Stimulated activated CD8-positive, alpha-beta memory T cell treated with anti-CD3 and anti-CD28 coated beads, Interleukin-12 subunit alpha, Interleukin-12 subunit beta, amount 100 ng/mL, for 24 hours (primary cell): ENCODE data around the gene MALT1.
"Not testable (repeated sequence)": the region's sequence is repeated elsewhere in the genome, so short reads cannot be mapped to it uniquely, and the experiment has no call there.

ENCODE experiments used
- DNase-seq: peaks from one replicate; pipeline ENCODE4 v3.0.0-alpha.2; 2020; ENCODE audit errors: extremely low read depth

The MALT1 gene

DNA sequence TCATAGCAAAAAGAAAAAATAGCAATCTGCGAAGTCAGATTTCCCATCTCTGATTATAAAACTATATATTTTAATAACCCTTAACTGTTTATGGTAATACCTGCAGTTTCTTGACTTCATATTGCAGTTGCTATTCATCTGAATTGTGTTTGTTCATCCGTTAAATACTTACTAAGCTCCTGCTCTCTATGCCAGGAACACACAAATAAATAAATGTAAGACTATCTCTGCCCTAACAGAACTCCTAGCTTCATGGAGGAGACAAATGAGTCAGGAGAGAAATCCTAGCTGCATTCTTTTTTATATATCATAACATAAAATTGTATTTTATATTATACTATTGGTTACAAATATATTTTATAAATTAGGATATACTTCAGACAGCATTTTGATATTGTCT is 61.2 kb downstream of the MALT1 start:
- DNase-seq, result no peak

- DNase-seq, result no peak
These were observed 62.6 kb downstream of the MALT1 start for GRCh38 chr18:58733866-58734265.

DNA sequence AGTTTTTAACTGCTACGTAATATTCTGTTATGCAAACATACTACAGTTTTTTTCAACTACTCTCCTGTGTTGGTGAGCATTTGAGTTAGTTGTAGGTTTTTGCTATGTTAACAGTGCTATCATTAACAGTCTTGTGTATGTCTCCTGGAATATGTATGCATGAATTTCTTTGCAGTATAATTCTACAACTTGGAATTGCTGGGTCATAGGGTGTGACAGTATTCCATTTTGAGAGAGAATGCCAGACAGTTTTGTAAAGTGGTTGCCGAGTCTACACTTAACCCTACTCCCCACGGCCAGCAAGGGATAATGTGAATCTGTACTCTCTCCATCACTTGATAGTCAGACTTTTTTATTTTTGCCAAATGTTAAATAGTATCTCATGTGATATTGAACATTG is 67.1 kb downstream of the MALT1 start:
- DNase-seq, result no peak

DNA sequence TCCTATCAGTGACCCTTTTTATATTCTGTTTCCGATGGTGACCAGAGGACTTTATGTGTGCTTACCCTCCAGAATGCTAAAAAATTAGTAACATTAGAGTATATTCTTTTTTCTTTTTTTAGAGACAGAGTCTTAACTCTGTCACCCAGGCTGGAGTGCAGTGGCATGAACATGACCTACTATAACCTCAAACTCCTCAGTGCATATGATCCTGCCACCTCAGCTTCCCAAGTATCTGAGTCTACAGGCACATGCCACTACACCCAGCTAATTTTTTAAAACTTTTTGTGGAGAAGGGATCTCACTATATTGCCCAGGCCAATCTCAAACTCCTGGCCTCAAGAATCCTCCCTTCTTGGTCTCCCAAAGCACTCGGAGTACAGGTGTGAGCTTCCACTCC is 74.6 kb downstream of the MALT1 start:
- DNase-seq, result no peak

DNA sequence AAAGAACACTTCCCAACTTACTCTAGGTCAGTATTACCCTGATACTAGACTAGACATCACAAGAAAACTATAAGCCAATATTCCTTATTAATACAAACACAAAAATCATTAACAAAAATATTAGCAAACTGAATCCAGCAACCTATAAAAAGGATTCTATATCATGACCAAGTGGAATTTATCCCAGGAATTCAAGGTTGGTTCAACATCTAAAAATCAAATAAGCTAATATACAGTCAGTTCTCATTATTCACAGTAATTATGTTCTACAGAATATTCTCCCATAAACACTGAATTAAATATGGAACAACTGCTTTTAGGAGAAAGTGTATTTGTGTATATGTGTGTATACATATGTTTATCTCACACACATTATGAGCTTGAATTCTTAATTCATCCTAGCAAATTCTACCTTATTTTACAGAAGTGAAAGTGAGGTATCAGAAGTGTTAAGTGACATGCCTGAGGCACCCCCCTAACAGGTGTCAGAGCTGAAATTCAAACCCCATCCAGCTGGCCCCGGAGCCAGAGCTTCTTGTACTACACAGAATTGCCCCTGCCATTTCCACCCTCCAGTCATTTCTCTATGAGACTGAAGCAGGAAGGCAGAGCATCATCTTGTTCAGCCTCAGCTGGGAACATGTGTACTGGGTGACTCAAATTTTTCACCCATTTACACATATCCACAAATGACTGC is 77.8 kb downstream of the MALT1 start:
- no peak for DNase-seq

- DNase-seq, result no peak
These were observed 82.7 kb downstream of the MALT1 start for GRCh38 chr18:58753976-58754375.

DNA sequence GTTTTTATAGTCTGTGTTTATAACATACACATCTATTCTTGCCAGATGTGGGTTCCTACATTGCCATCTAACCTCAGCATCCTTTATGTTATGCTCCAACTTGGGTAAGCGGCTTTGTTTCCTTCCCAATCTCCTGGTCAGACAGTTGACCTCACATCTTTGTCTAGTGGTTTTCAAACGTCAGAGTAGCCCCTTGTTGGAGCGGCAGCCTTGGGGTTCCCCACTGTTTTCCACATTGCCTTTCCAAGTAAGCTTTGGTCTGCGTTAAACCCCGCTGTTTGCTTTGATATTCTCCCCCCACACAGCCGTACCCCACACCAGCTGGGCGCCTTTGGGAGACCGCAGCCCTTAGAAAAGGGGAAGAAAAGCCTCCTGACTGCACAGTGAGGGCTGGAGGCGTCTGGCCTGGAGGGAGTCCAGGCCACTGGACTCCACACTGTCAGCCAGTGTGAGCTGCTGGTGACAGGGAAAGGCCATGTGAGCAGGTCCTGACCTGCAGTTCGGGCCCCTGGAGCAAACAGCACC is 83.3 kb downstream of the MALT1 start:
- no peak for DNase-seq

GRCh38 chr18:58755304-58756010 is 84.2 kb downstream of the MALT1 start:
- DNase-seq, result no peak

- DNase-seq, result no peak
These were observed 84.9 kb downstream of the MALT1 start for GRCh38 chr18:58756148-58756547.

GRCh38 chr18:58756596-58757240 is 85.5 kb downstream of the MALT1 start:
- no peak for DNase-seq

DNA sequence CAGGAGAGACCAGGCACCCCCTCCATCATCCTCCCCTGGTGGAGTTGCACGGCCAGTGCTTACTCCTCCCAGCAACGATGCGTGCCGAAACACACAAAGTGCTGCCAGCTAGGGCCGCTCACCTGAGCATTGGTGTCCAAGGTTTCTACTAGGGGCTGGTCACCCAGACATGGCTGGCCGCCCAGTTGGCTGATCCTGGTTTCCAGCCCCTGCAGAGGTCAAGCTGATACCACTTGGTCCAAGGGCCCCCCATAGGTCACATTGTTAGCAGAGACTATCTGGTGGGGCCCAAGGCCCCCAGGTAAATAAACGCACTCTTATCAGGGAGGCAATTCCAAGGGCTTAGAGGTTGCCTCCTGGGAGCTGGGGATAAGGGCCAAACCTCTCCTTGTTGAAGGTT is 86.1 kb downstream of the MALT1 start:
- DNase-seq, result not testable (repeated sequence)

GRCh38 chr18:58758046-58758445 is 86.8 kb downstream of the MALT1 start:
- no peak for DNase-seq

DNA sequence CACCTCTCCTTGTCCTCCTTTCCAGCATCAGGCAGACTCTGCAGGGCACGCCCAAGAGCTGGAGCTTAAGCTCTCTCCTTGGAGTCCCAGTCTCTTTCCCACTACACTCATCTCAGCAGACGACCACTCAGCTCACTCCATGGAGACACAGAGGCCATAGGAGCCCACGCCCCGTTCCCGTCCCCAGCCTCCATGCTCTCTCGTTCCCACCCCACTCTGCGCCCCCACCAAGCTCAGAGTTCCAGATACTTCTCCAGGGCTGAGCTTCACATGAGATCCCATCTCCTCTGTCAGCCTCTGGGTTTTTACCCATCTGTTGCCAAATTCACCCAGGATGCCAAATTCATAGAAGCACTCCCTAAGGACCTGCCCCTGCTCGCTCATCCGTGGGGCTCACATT is 87.3 kb downstream of the MALT1 start:
- DNase-seq, result no peak

DNA sequence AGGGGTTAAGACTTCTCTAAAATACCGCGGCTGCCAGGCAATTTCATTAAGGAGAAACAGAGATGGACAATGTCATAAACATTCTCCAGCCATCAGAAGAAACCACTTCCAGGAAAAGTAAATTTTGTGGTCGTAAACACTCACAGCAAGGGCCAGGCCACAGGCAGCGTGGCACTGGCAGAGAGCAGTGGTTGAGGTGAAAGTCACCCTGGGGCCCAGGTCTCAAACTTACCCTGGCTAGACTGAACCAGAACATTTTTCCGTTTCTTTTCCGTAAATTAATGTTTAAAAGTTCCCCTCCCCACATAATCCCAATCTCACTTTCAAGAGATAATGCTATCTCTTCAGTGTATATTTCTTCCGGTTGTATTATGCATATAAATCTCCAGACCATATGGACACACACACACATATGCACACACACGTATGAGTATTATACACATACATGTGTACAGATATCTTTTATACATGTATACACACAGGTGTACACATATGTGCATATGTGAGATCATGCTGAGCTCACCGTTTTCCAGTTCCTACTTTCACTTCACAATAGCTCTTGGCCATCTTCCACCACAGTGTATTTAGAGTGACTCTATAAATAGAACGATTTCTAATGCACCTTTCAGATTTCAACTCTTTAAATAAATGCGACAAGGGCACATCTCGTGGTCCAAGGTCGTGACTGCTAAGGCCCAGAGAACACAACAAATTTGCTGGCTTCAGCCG is 90.1 kb downstream of the MALT1 start:
- DNase-seq, result no peak

- DNase-seq, result no peak
These were observed 90.9 kb downstream of the MALT1 start for GRCh38 chr18:58761970-58762780.

DNA sequence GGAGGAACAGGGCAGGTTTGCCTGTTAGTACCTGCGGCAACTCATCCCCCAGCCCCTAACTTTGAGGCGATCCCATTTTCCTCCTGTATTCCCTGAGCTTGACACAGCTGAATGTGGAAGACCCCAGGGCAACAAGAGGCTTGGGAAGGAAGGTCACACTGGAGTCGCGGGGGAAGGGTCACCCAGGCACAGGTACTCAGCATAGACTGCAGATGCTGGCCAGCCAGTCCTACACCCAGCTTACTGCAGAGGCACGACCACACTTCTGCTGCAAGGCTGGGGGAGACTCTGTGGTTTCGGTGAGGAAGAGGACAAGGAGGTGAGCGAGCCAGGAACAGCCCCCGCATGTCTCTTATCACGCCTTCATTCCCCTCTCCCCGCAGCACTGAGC is 91.5 kb downstream of the MALT1 start:
- DNase-seq, result no peak

- DNase-seq, result no peak
These were observed 94.9 kb downstream of the MALT1 start for GRCh38 chr18:58766164-58766563.

DNA sequence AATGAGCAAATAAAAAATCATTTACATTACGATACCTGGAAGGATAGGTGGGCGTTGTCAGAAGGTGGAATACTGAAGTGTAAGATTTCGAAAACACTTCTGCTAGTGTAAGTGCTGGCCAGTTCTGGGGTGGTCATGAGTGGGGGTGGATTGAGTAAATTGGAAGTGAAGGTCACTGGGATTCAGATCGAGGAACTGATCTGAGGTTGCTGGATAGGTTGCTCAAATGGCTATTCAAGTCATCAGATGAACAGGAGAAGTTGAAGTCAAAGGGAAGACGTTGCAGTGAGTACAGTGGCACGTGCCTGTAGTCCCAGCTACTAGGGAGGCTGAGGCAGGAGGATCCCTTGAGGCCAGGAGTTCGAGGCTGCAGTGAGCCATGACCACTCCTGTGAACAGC is 95.7 kb downstream of the MALT1 start:
- DNase-seq, result no peak

DNA sequence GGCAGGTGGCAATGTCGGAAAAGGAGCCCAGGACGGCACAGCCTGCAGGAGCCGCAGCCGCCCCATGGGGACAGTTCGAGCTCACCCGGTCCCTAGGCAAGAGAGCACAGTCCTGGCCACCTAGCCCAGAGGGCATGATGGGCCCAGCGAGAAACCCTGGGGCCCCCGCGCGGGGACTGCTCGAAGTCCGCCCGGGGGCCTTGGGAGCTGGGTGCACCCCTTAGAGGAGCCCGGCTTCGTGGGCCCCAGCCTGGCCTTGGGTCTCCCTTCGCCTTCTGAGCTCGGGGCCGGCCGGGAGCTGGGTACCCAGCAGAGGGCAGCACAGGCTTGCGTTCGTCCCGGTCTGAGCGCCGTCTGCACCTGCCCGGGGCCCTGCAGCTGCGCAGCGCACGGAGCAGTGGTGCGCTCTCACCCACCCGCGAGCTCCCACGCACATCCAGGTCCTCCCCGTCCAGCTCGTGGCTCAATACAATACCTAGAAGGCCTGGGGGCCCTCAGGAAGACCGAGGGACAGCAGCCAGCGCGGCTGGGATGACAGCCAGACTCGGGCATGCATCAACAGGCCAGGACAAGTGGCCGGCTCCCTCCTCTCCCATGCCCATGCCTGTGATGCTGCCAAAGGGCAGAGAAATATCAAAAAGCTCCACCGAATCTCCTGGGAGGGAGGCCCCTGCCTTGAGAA is 97.2 kb downstream of the MALT1 start:
- DNase-seq, result no peak

- no peak for DNase-seq
These were observed 98.1 kb downstream of the MALT1 start for GRCh38 chr18:58769321-58769720.

DNA sequence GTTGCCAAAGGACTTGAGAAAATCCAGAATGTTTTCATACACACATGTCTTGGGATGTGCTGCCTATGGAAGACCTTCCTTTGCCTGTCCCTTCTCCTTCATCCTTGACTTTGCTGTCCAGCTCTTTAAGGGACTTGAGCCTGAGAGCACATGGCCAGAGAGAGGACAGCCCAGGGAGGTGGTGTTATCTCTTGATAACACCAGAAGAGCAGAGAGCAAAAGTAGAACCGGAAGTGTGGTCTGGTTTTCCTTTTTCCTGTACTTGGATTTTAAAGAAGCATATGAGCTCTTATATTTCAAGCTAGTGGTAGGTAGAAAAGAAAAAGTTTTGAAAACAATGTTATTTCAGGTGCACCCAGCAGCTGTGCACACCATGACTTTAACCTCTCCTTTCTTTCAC is 99.3 kb downstream of the MALT1 start:
- DNase-seq, result no peak
